Activated B cell treated with CpG ODN at 0.5 μM for 24 hours (primary cell): ENCODE measurements around the gene ATP13A5. TPM values are rescaled to one million over a fixed set of nuclear protein-coding genes. Genes with fewer than 3 reads are reported as not detected.

ENCODE experiments used
- ATAC-seq: fragments of 200-7000 bp; cut with Tn5 transposase; one replicate; pipeline ENCODE4 v1.10.0; 2021; ENCODE audit warnings: low read depth, mild to moderate bottlenecking, moderate library complexity
- CTCF ChIA-PET: fragments of 350-600 bp; sonication (Branson Sonifier 250); formaldehyde crosslinking; loops from one replicate; lab custom pipeline; 2021; ENCODE audit warnings: antibody characterized with exemption; lab: Charles Lee
- POLR2A ChIA-PET: fragments of 350-600 bp; sonication (Branson Sonifier 250); formaldehyde crosslinking; loops from one replicate; lab custom pipeline; 2021; ENCODE audit warnings: antibody characterized with exemption; lab: Charles Lee
- DNase-seq: peaks from one replicate; pipeline ENCODE4 v3.0.0; 2022
- H3K27ac Mint-ChIP-seq: one replicate; pipeline ENCODE4 v1.8.0; 2020; ENCODE audit warnings: mixed read lengths
- H3K27me3 Mint-ChIP-seq: one replicate; pipeline ENCODE4 v1.8.0; 2021; ENCODE audit warnings: mixed read lengths
- H3K36me3 Mint-ChIP-seq: one replicate; pipeline ENCODE4 v1.8.0; 2021; ENCODE audit warnings: low read depth, mixed read lengths
- H3K4me1 Mint-ChIP-seq: one replicate; pipeline ENCODE4 v1.8.0; 2021; ENCODE audit warnings: mixed read lengths
- H3K4me3 Mint-ChIP-seq: one replicate; pipeline ENCODE4 v1.8.0; 2020; ENCODE audit warnings: mild to moderate bottlenecking, mixed read lengths
- H3K9me3 Mint-ChIP-seq: one replicate; pipeline ENCODE4 v1.8.0; 2020; ENCODE audit warnings: mixed read lengths
- intact Hi-C: fragments of 100-400 bp; cut with micrococcal nuclease; formaldehyde crosslinking; loops from one replicate; pipeline ENCODE4 v1.15.1; 2024
- total RNA-seq: library from RNA; stranded (reverse); gene quantifications from 2 replicates; pipeline ENCODE4 v1.2.3, GENCODE V29; 2022
- TF ChIP-seq, protein P1 (sequence below): fragments of 200-600 bp; IDR thresholded peaks from one replicate; pipeline ENCODE4 v1.8.0; 2022; ENCODE audit warnings: antibody characterized with exemption, mild to moderate bottlenecking

ATP13A5 gene
- total RNA-seq, 1 donor from 2014 or later: not detected

DNA sequence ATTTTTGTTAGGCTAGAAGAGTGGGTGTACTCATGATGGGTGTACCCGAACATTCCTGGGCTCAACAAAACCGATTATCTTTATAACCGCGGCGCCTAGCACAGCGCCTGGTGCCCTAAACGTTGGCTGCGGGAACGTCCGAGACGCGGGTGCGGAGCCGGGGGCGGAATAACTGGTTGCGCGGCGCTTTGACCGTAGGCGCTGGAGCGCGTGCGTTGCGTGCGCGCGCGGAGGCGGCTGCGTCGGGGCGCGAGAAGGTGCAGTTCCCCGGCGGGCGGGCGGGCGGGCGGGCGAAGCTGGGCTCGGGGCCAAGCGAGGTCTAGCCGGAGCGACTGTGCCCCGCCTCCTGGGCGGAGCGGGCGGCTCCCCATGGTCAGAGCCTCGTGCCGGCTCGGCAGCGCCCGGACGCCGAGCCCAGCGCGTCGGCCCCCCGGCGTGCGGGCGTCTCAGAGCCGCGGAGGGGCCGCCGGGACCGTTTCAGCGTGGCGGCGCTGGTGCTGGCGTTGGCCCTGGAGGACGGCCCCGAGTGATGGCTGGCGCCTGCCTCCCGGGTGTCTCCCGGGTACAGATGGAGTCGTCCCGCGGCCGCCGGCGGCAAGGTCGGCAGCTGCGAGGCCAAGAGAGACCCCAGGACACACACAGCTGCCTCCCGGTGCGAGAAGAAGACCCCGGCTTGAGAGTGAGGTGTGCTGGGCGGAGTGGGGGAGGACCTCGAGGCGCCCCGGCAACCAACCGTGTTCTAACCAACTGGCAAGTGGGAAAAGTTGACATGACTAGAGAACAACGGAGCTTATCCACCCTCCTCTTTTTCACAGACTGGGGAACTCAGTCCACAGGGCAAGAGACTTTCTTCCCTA is 137.5 kb downstream of the ATP13A5 start, which contains the start of gene PLAAT1:
TSS of gene PLAAT1 (plus strand) at position 373 of the 857 bp plus-strand sequence. CDS start 14,429 bp downstream, outside the sequence.
- H3K4me3 Mint-ChIP-seq: peak within 1 kb of the TSS; percentile 32
- peaks cover 4% of the 10 kb centered on the region for H3K4me1 Mint-ChIP-seq
- DNase-seq (no peak), ATAC-seq (no peak)
- TF ChIP-seq, protein P1, sequence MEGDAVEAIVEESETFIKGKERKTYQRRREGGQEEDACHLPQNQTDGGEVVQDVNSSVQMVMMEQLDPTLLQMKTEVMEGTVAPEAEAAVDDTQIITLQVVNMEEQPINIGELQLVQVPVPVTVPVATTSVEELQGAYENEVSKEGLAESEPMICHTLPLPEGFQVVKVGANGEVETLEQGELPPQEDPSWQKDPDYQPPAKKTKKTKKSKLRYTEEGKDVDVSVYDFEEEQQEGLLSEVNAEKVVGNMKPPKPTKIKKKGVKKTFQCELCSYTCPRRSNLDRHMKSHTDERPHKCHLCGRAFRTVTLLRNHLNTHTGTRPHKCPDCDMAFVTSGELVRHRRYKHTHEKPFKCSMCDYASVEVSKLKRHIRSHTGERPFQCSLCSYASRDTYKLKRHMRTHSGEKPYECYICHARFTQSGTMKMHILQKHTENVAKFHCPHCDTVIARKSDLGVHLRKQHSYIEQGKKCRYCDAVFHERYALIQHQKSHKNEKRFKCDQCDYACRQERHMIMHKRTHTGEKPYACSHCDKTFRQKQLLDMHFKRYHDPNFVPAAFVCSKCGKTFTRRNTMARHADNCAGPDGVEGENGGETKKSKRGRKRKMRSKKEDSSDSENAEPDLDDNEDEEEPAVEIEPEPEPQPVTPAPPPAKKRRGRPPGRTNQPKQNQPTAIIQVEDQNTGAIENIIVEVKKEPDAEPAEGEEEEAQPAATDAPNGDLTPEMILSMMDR: no peak
- CTCF ChIA-PET: no interaction called here
- POLR2A ChIA-PET: interaction anchor here (0.5 kb wide), 1 partner anchor 192 kb away, joined by 3 read pairs; no protein-coding TSS in a partner anchor
- no peaks in the 10 kb centered on the region for H3K36me3 Mint-ChIP-seq
- H3K27ac Mint-ChIP-seq: no peak within 1 kb of the TSS
- H3K27me3 Mint-ChIP-seq: peaks cover 38% of the 10 kb centered on the region
- peaks cover 3% of the 10 kb centered on the region for H3K9me3 Mint-ChIP-seq
- intact Hi-C loops: no loop called here

DNA sequence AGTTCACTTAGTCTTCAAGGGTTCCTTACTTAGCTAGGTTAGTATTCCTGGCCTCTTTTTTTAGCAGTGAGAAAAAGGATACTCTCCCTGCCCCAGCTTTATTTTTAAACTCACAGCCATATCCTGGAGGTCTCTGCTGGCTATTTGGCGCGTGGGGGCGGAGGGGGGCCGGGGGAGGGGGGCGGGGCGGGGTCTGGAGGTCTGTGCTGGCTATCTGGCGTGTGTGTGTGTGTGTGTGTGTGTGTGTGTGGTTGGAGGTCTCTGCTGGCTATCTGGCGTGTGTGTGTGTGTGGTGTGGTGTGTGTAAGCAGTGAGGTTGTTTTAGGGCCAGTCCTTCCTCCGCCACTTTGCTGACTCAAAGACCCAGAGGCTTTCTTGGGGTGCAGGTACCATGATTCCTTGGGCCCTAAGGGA is 138.1 kb downstream of the ATP13A5 start:
- intact Hi-C loops: no loop called here
- H3K4me3 Mint-ChIP-seq: no peak overlapping the region
- TF ChIP-seq, protein P1: no peak
- H3K27me3 Mint-ChIP-seq: peaks cover 38% of the 10 kb centered on the region
- no peak for DNase-seq
- ChIA-PET POLR2A (no interaction called here), CTCF (no interaction called here)
- H3K36me3 Mint-ChIP-seq: no peaks in the 10 kb centered on the region
- peaks cover 4% of the 10 kb centered on the region for H3K4me1 Mint-ChIP-seq
- H3K27ac Mint-ChIP-seq: no peak overlapping the region
- no peak for ATAC-seq
- H3K9me3 Mint-ChIP-seq: peaks cover 3% of the 10 kb centered on the region

DNA sequence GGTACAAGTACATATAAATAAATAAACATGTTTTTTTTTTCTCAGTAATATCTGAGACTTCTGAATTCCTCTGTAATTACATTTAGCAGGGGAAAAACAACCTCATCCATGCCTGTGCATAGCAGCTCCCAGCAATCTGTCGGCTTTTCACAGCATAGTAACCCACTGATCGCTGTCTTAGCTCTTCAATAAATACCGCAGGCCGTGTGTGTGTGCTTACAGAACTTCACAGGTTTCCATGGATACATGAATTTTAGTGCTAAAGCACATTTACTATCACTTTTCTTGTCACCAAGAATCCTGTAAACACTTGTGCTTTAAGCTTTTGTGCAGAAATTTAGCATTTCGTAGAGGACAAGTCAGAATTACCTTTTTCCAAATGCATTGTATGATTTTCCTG is 141.5 kb downstream of the ATP13A5 start:
- ATAC-seq (no peak), DNase-seq (no peak)
- no peaks in the 10 kb centered on the region for H3K36me3 Mint-ChIP-seq
- H3K27me3 Mint-ChIP-seq: peaks cover 23% of the 10 kb centered on the region
- CTCF ChIA-PET: no interaction called here
- TF ChIP-seq, protein P1: no peak
- POLR2A ChIA-PET: no interaction called here
- intact Hi-C loops: no loop called here
- H3K4me3 Mint-ChIP-seq: no peak overlapping the region
- H3K4me1 Mint-ChIP-seq: peaks cover 4% of the 10 kb centered on the region
- H3K9me3 Mint-ChIP-seq: no peaks in the 10 kb centered on the region
- H3K27ac Mint-ChIP-seq: no peak overlapping the region

DNA sequence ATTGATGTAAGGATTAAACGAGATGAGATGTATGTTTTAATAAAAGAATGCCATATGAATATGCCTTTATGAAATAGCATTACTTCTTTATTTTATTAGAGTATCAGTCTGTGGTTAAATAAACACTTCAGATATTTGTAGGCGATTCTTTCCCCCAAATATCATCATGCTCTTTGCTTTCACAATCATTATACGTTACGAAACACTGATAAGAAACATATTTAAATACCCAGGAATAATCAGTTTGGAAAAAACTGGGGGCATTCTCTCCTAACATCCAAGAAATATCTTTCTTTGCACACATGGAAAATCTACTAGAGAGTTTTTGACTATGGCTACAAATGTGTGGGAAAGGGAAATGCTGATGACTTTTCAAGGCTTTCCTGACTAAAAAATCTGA is 142.0 kb downstream of the ATP13A5 start:
- DNase-seq (no peak), ATAC-seq (no peak)
- CTCF ChIA-PET: no interaction called here
- Mint-ChIP-seq H3K4me3 (no peak overlapping the region), H3K36me3 (no peaks in the 10 kb centered on the region), H3K9me3 (no peaks in the 10 kb centered on the region), H3K27ac (no peak overlapping the region), H3K4me1 (peaks cover 4% of the 10 kb centered on the region), H3K27me3 (peaks cover 19% of the 10 kb centered on the region)
- TF ChIP-seq, protein P1: no peak
- intact Hi-C loops: no loop called here
- POLR2A ChIA-PET: no interaction called here

DNA sequence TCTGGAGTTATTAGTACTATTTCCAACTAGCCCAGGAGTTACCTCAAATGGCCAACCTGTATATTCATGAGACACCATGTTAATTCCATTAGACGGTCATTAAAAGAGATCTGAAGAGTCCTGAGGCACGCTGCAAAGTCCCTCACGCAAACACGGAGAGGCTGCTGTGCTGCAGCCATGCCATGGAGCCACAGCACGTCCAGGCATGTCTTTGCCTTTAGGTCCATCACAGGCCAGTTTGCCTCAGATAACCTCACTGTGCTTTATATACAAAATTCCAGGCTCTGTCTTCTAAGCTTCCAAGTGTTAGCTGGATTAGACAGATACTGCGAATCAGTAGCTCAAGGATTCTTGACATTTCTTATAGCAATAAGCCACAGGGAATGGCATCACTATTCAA is 147.4 kb downstream of the ATP13A5 start:
- H3K4me3 Mint-ChIP-seq: no peak overlapping the region
- DNase-seq (no peak), ATAC-seq (no peak)
- peaks cover 5% of the 10 kb centered on the region for H3K27me3 Mint-ChIP-seq
- no peaks in the 10 kb centered on the region for H3K36me3 Mint-ChIP-seq
- ChIA-PET CTCF (no interaction called here), POLR2A (no interaction called here)
- no peaks in the 10 kb centered on the region for H3K9me3 Mint-ChIP-seq
- H3K27ac Mint-ChIP-seq: no peak overlapping the region
- TF ChIP-seq, protein P1: no peak
- no peaks in the 10 kb centered on the region for H3K4me1 Mint-ChIP-seq
- intact Hi-C loops: no loop called here
